Right cardiac atrium (tissue), 5 donors: ENCODE measurements around the gene DLK2. TPM values are rescaled to one million over a fixed set of nuclear protein-coding genes. Genes with fewer than 3 reads are reported as not detected.

Experiments
- ATAC-seq, 2 donors: fragments of 200-7000 bp; cut with Tn5 transposase; one replicate each; pipeline versions ENCODE4 v1.8.0 to v1.9.1; 2020; ENCODE audit warnings: moderate library complexity in 2 of 2, mild to moderate bottlenecking in 1 of 2
- DNase-seq, 3 donors: peaks; one replicate each; pipeline ENCODE4 v3.0.0-alpha.2; 2020
- H3K27ac ChIP-seq: one replicate; pipeline ENCODE4 v1.5.1; 2013; ENCODE audit warnings: mild to moderate bottlenecking, low read length, control low read depth, moderate library complexity
- H3K27me3 ChIP-seq: one replicate; pipeline ENCODE4 v1.6.1; 2013; ENCODE audit not compliant: control insufficient read depth, insufficient read depth
- H3K4me1 ChIP-seq: one replicate; pipeline ENCODE4 v1.6.1; 2013; ENCODE audit warnings: low read length; ENCODE audit not compliant: control insufficient read depth, insufficient read depth
- H3K4me3 ChIP-seq: one replicate; pipeline ENCODE4 v1.5.1; 2013; ENCODE audit warnings: low read length, control low read depth
- H3K9me3 ChIP-seq: one replicate; pipeline ENCODE4 v1.6.1; 2013; ENCODE audit warnings: low read length; ENCODE audit not compliant: control insufficient read depth
- WGBS: extraction: QIAGEN DNeasy Blood & Tissue Kit; methylation state at CpG from one replicate; pipeline ENCODE4 v1.1.7; 2013; 5-methylcytosine and 5-hydroxymethylcytosine counted together
- intact Hi-C, 4 donors: fragments of 100-400 bp; cut with DNase I; formaldehyde crosslinking; loops; one replicate each; pipeline versions ENCODE4 v1.11.0 to v1.14.0; 2022 to 2023
- polyA plus RNA-seq: library from polyadenylated mRNA; stranded (reverse); fragments of 200-250 nt; gene quantifications from one replicate; pipeline ENCODE4 v1.2.3, GENCODE V29; 2013
- total RNA-seq, 4 donors: library from RNA; stranded (reverse); fragmentation: NEBNext Ultra II Directional; extraction: Animal tissue kit (Norgen Biotek cat#: 25700); gene quantifications; one replicate each; pipeline ENCODE4 v1.2.1, GENCODE V29; 2021
- donor health status: healthy with polysubstance abuse.
- donor health status: DM: no; HTN: yes; CAD: no.
- donor health status: DM: no; HTN: no; CAD: no.
- donor health status: DM: no; HTN: yes; CAD: no; lungs with severe emphysema.
- donor health status: DM: yes; HTN: yes; CAD: no.

DLK2 gene
- total and polyA plus RNA-seq, 5 donors, result 0.42 to 1.1 (median 0.48) TPM; not detected in 1

DNA sequence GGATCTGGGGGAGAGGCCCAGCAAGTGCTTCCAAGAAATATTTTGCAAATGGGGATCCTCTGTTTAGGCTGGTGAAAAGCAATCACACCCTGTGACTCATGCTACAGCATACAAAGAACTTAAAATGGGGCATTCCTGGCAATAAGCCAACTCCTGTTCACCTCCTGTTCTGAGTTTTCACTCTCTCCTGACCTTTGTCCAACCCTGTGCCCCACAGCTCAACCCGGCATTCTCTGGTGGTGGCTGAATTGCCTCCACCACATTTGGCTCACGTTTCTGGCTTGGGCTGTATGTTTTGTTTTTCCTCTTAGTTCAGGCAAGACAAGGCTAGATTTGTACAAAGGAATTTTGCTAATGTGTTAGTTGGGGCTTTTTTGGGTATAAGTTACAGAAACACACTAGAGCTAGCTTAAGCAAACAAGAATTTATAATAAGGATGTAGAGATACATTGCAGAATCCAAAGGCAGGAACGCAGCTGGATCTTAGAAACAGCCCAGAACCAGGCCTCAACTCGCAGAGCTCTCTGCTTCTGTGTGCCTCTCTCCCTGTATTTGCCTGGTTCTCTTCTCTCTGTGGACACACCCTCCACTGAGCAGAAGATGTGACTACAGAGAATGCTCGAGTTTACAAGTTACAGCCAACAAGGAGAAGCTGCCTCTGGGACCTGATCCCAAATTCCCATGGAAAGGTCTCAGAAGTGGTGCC lies 18.6 kb downstream of the DLK2 start:
- Histone ChIP-seq H3K4me3 (no peak overlapping the region), H3K27ac (peak overlapping the region; percentile 33), H3K27me3 (no peaks in the 10 kb centered on the region), H3K9me3 (no peaks in the 10 kb centered on the region), H3K4me1 (peaks cover 16% of the 10 kb centered on the region)
- DNase-seq (peak in 1 of 3 donors; percentile 68), ATAC-seq (peak; percentile 29 to 39)
- intact Hi-C loops, result no loop called here
- 34% methylated on average over 5 of the region's 5 CpGs for WGBS

DNA sequence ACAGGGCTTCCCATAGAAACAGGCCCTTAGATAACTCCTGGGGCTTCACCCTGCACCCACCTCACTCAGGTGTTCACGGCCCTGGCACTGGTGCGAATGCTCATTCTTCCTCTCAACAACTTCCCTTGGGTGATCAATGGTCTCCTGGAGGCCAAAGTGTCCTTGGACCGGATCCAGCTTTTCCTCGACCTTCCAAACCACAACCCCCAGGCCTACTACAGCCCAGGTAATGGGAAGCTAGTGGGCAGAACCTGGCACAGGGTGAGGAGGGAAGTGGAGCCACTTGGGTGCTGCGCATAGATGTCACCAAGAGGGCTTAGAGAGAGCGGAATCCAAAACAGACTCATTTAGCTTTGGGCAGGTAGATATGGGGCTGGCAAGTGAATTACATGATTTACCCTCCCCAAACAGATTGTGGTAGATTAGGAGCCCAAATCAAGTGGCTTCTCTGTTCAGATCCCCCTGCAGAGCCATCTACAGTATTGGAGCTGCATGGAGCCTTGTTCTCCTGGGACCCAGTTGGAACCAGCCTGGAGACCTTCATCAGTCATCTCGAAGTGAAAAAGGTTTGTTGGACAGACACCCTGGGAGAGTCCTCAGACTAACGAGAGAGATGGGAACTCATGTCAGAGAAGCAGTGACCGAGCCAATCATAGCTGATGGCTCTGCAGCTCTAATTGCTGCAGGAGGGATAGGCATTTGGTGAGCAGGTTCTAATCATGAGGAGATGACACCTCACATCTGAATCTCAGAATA lies 19.5 kb downstream of the DLK2 start:
- intact Hi-C loops, result no loop called here
- Histone ChIP-seq H3K9me3 (no peaks in the 10 kb centered on the region), H3K4me1 (peaks cover 16% of the 10 kb centered on the region), H3K27me3 (no peaks in the 10 kb centered on the region), H3K27ac (peak overlapping the region; percentile 31), H3K4me3 (no peak overlapping the region)
- WGBS, result 82% methylated on average over 9 of the region's 9 CpGs
- DNase-seq (peak in 1 of 3 donors; percentile 37), ATAC-seq (no peak)

DNA sequence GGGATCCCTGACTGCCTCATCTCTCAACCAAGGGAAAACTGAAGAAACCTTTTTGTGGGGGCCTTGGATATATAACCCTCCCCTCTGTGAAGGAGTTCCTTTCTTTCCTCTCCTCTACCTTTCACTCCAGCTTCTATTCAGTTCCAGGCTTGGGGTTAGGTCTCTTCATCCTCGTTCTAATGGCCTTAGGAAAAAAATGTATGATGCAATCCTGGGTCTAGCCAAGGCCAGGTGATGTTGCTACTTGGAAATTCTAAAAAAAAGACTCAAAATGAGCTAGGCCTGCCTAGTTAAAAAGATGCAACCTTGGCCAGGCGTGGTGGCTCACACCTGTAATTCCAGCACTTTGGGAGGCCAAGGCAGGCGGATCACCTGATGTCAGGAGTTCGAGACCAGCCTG lies 20.4 kb downstream of the DLK2 start:
- intact Hi-C loops, result no loop called here
- no peak overlapping the region for H3K4me3 ChIP-seq
- no peaks in the 10 kb centered on the region for H3K9me3 ChIP-seq
- H3K27me3 ChIP-seq, result no peaks in the 10 kb centered on the region
- no peak for ATAC-seq
- peak overlapping the region; percentile 77 for H3K27ac ChIP-seq
- 93% methylated on average over 4 of the region's 4 CpGs for WGBS
- DNase-seq, result no peak
- H3K4me1 ChIP-seq, result peaks cover 16% of the 10 kb centered on the region

DNA sequence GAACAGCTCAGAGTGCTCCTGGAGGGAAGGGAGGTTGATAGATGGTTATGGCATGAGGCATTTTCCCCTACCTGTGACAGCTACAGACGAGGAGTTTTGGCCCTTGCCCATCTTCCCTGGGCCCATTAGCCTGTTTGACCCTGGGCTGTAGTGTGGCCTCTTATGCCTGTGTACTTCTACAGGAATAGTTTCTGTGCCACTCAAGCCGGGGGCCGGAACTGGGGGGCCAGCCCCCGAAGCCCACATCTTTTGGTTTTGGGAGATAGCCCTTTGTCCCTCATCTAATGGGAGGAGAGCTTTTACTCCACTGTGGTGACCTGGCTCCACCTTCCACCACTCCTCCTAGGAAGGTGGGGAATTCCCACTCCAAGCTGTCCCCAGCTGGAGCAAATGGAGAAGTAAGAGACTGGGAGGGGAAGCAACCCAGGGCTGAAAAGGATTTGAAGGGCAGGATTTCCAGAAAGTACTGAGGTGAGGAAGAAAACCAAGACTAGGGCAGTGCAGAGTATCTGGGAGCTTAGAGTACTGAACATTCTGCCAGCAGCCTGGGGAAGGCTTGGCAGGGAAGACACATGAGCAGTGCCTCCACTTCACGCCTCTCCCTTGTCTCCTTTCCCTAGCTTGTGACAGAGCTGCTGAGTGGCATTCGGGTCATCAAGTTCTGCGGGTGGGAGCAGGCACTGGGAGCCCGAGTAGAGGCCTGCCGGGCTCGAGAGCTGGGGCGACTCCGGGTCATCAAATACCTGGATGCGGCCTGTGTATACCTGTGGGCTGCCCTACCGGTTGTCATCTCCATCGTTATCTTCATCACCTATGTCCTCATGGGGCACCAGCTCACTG lies 21.1 kb downstream of the DLK2 start:
- intact Hi-C loops, result no loop called here
- Histone ChIP-seq H3K27ac (peak overlapping the region; percentile 77), H3K4me1 (peaks cover 16% of the 10 kb centered on the region), H3K27me3 (no peaks in the 10 kb centered on the region), H3K9me3 (no peaks in the 10 kb centered on the region), H3K4me3 (no peak overlapping the region)
- WGBS, result 69% methylated on average over 15 of the region's 15 CpGs
- peak in 1 of 3 donors; percentile 64 for DNase-seq
- ATAC-seq, result peak; percentile 60 to 74

DNA sequence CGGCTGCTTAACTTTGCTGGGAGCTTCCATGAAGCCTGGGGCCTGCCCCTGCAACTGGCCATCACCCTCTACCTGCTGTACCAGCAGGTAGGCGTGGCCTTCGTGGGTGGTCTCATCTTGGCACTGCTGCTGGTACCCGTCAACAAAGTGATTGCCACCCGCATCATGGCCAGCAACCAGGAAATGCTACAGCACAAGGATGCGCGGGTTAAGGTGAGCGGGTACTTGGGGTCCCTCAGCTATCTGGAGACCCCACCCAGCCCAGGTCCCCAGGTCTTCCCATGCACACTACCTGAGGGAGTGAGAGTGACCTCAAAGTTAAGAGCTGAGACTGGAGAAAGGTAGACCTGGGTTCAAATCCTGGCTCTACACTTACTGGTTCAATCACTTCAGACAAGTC lies 22.2 kb downstream of the DLK2 start:
- H3K4me1 ChIP-seq, result peaks cover 16% of the 10 kb centered on the region
- intact Hi-C loops, result no loop called here
- no peak overlapping the region for H3K27ac ChIP-seq
- WGBS, result 82% methylated on average over 8 of the region's 8 CpGs
- no peaks in the 10 kb centered on the region for H3K27me3 ChIP-seq
- H3K4me3 ChIP-seq, result no peak overlapping the region
- no peaks in the 10 kb centered on the region for H3K9me3 ChIP-seq
- DNase-seq (no peak), ATAC-seq (no peak)

DNA sequence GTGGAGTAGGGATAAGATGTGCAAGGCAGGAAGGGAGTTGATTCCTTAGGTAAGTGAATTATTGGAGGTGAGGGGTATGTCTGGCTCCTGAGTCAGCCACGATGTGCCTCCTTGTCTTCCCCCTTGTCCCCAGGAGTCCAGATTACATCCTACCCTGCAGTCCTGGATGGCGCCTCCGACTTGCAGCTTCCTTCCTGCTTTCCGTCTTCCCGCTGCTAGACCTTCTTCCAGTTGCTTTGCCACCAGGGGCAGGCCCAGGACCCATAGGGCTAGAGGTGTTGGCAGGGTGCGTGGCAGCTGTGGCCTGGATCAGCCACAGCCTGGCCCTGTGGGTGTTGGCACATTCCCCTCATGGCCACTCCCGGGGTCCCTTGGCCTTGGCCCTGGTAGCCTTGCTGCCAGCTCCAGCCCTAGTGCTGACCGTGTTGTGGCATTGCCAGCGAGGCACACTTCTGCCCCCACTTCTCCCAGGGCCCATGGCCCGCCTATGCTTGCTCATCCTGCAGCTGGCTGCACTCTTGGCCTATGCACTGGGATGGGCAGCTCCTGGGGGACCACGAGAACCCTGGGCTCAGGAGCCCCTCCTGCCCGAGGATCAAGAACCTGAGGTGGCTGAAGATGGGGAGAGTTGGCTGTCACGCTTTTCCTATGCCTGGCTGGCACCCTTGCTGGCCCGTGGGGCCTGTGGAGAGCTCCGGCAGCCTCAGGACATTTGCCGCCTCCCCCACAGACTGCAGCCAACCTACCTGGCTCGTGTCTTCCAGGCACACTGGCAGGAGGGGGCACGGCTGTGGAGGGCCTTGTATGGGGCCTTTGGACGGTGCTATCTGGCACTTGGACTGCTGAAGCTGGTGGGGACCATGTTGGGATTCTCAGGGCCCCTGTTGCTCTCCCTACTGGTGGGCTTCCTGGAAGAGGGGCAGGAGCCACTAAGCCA lies 23.1 kb downstream of the DLK2 start:
- 89% methylated on average over 19 of the region's 19 CpGs for WGBS
- Histone ChIP-seq H3K27me3 (no peaks in the 10 kb centered on the region), H3K27ac (no peak overlapping the region), H3K9me3 (no peaks in the 10 kb centered on the region), H3K4me3 (no peak overlapping the region), H3K4me1 (peaks cover 14% of the 10 kb centered on the region)
- ATAC-seq, result no peak
- intact Hi-C loops, result no loop called here
- DNase-seq, result peak in 1 of 3 donors; percentile 44

DNA sequence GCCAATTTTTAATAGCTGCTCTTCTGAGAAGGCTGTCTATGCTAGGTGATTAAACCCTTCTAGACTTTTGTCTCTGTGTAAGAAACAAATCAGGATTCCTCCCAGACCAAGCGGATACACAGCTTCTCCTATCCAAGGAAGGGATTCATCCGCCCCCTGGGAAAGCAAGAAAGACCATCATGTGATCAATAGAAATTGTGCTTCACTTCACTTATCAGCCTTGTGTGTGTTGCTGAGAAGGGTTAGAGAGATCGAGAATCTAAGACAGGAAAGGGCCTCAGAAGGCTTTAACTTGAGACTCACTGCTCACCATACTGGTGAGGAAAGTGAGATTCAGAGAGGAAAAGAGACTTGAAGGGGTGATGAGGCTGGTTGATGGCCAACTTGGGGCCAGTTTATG lies 26.5 kb downstream of the DLK2 start:
- Histone ChIP-seq H3K27me3 (no peaks in the 10 kb centered on the region), H3K9me3 (no peaks in the 10 kb centered on the region), H3K4me1 (no peaks in the 10 kb centered on the region), H3K4me3 (peak overlapping the region; percentile 58), H3K27ac (no peak overlapping the region)
- intact Hi-C loops, result no loop called here
- WGBS, result 86% methylated on average over 3 of the region's 3 CpGs
- ATAC-seq (no peak), DNase-seq (no peak)

DNA sequence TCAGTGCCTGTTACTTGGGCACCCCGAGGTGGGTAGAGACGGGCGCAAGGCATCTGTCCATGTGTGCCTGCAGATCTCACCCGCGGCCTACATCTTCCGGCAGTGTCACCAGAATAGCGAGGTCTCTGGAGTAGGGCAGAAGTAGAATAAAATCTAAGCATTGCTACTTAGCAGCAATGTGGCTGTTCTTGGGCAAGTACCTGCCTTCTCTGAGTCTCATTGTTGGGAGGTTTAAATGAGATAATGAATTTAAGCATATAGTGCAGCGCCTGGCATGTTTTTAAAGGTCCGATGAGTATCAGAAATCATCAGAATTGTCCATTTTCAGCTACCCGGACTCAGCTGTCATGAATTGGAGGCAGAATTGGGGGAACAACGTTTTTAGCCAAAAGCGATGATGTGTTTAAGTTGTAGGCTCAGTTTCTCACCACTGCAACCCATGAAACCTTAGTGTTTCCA lies 27.2 kb downstream of the DLK2 start:
- no peaks in the 10 kb centered on the region for H3K4me1 ChIP-seq
- ATAC-seq, result no peak
- H3K27ac ChIP-seq, result peak overlapping the region; percentile 76
- DNase-seq, result no peak
- whole genome bisulfite sequencing, result 16% methylated on average over 12 of the region's 12 CpGs
- intact Hi-C loops, result no loop called here
- no peaks in the 10 kb centered on the region for H3K27me3 ChIP-seq
- no peaks in the 10 kb centered on the region for H3K9me3 ChIP-seq
- H3K4me3 ChIP-seq, result peak overlapping the region; percentile 58

DNA sequence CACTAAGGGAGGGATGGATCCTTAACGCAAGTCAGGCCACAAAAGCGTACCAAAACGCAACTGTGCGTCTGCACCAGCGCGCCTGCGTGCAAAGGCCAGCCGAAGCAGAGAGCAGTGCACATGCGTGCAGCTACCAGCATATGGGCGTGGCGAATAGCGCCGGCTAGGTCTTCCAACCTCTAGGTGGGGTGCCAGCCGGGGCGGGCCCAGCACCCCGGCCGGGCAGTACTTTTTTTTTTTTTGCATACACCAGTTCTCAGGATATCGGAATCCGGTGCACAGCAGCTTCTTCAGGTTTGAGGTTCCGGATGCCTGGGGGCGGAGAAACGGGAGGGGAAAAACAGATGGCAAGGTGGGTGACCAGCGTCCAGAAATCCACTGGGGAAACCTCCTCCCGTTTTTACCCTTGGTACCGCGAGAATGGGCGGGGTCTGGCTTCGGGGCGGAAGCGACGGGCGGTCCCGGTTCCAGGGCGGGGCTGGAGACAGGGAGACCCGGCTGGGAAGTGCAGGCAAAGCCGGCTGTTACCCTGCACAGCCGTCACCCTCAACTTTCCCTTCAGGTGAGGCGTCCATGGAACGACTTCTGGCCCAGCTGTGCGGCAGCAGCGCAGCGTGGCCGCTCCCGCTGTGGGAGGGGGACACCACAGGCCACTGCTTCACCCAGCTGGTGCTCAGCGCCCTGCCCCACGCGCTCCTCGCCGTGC lies 27.8 kb downstream of the DLK2 start, which contains the start of gene ABCC10:
Gene ABCC10 (plus strand): TSS at position 136 of the 706 bp plus-strand sequence. CDS start 438 bp downstream, at position 574.
- DNase-seq (peak; percentile 97 to 98 (median 98)), ATAC-seq (peak; percentile 99)
- intact Hi-C loops, result no loop called here
- H3K4me1 ChIP-seq, result no peaks in the 10 kb centered on the region
- no peaks in the 10 kb centered on the region for H3K27me3 ChIP-seq
- peak within 1 kb of the TSS; percentile 76 for H3K27ac ChIP-seq
- peak within 1 kb of the TSS; percentile 58 for H3K4me3 ChIP-seq
- no peaks in the 10 kb centered on the region for H3K9me3 ChIP-seq
- under 1% methylated on average over 49 of the region's 49 CpGs for WGBS
